A673 (cell line): ENCODE data around the gene ITPRIPL2. TPM values are rescaled to one million over a fixed set of nuclear protein-coding genes. Genes with fewer than 3 reads are reported as not detected.

Source experiments
- BruUV-seq: library from RNA; stranded (reverse); fragments of 400-500 nt; replicated peaks from 2 replicates; lab custom pipeline; 2021; lab: Mats Ljungman, UMichigan
- CTCF ChIA-PET: fragments of 300-600 bp; sonication (Branson Sonifier 250); formaldehyde crosslinking; loops from one replicate; lab custom pipeline; 2022; ENCODE audit warnings: antibody characterized with exemption; lab: Charles Lee
- POLR2A ChIA-PET: fragments of 300-600 bp; sonication (Branson Sonifier 250); formaldehyde crosslinking; loops from one replicate; lab custom pipeline; 2022; ENCODE audit warnings: antibody characterized with exemption; ENCODE audit not compliant: low non-redundant PET; lab: Charles Lee
- DNase-seq: peaks from one replicate; pipeline ENCODE4 v3.0.0-alpha.2; 2015; ENCODE audit warnings: low spot score
- H3K27ac ChIP-seq: fragments of 200-600 bp; sonication (generic); 2 replicates; pipeline ENCODE4 v1.5.1; 2016; ENCODE audit warnings: mixed run types, low read depth, mild to moderate bottlenecking, mixed read lengths, antibody characterized with exemption, low read length; ENCODE audit not compliant: poor library complexity, severe bottlenecking
- H3K27me3 ChIP-seq: fragments of 200-600 bp; sonication (generic); replicated peaks from 2 replicates; pipeline ENCODE4 v1.6.1; 2017; ENCODE audit warnings: mixed run types, low read depth, mild to moderate bottlenecking, mixed read lengths, antibody characterized with exemption, low read length; ENCODE audit not compliant: insufficient read depth, poor library complexity
- H3K36me3 ChIP-seq: fragments of 200-600 bp; sonication (generic); 2 replicates; pipeline ENCODE4 v1.6.1; 2016; ENCODE audit warnings: mixed run types, mild to moderate bottlenecking, mixed read lengths, antibody characterized with exemption, low read length; ENCODE audit not compliant: insufficient read depth, poor library complexity, severe bottlenecking
- H3K4me1 ChIP-seq: fragments of 200-600 bp; sonication (generic); 2 replicates; pipeline ENCODE4 v1.6.1; 2017; ENCODE audit warnings: mixed run types, mild to moderate bottlenecking, mixed read lengths, antibody characterized with exemption, low read length; ENCODE audit not compliant: insufficient read depth, poor library complexity, severe bottlenecking
- H3K4me3 ChIP-seq: fragments of 200-600 bp; sonication (generic); 2 replicates; pipeline ENCODE4 v1.5.1; 2016; ENCODE audit warnings: low read depth, mixed run types, mild to moderate bottlenecking, mixed read lengths, low read length; ENCODE audit not compliant: poor library complexity, severe bottlenecking
- H3K9me3 ChIP-seq: fragments of 200-600 bp; sonication (generic); 2 replicates; pipeline ENCODE4 v1.6.1; 2016; ENCODE audit warnings: mixed run types, low read depth, mild to moderate bottlenecking, mixed read lengths, antibody characterized with exemption, low read length; ENCODE audit not compliant: poor library complexity, severe bottlenecking
- EZH2 ChIP-seq: fragments of 200-600 bp; sonication (generic); IDR thresholded peaks from 2 replicates; pipeline ENCODE4 v1.6.1; 2017; ENCODE audit warnings: borderline replicate concordance, low read depth, mild to moderate bottlenecking, mixed read lengths, antibody characterized with exemption, low read length; ENCODE audit not compliant: poor library complexity, severe bottlenecking
- intact Hi-C: fragments of 100-400 bp; cut with micrococcal nuclease; formaldehyde crosslinking; loops from one replicate; pipeline ENCODE4 v1.10.0; 2022; ENCODE audit not compliant: unreplicated experiment
- total RNA-seq: library from RNA; stranded (reverse); gene quantifications from 2 replicates; pipeline ENCODE4 v1.2.3, GENCODE V29; 2021
- TF ChIP-seq, protein P1 (sequence below): fragments of 300-800, 200-600 bp; sonication (generic); conservative IDR thresholded peaks from 2 replicates; pipeline ENCODE4 v1.5.1; 2017; ENCODE audit warnings: low read depth, mild to moderate bottlenecking, antibody characterized with exemption, low read length, moderate library complexity, mixed read lengths

ITPRIPL2 gene
- total RNA-seq, 1 experiment from 2014 or later, result 20.2 TPM

DNA sequence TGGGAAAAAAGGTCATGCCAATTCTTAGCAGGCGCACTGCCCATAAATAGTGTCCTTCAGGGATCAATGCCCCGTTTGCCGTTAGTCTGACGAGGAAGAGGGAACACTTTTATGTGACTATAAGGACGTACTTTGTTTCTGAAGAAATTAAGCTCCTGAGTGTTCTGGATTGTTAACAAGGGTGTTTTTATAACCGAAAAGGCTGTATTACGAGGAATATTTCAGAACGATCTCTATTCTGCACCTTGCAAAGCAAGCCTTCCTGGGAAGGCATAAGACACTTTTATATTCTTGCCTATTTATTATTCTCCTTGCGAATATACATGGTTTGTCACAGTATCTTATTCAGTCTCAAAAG is 29.8 kb downstream of the ITPRIPL2 start:
- intact Hi-C loops, result loop anchor here (1.0 kb wide), 1 partner anchor 57 kb away; no protein-coding TSS in a partner anchor
- Histone ChIP-seq H3K36me3 (no peaks in the 10 kb centered on the region), H3K4me1 (peaks cover 47% of the 10 kb centered on the region), H3K27ac (no peak overlapping the region), H3K4me3 (no peak overlapping the region), H3K9me3 (no peaks in the 10 kb centered on the region), H3K27me3 (no peaks in the 10 kb centered on the region)
- CTCF ChIA-PET, result no interaction called here
- no TSS peak for BruUV-seq
- DNase-seq, result no peak
- POLR2A ChIA-PET, result no interaction called here
- TF ChIP-seq EZH2, result no peak
- TF ChIP-seq, protein P1, sequence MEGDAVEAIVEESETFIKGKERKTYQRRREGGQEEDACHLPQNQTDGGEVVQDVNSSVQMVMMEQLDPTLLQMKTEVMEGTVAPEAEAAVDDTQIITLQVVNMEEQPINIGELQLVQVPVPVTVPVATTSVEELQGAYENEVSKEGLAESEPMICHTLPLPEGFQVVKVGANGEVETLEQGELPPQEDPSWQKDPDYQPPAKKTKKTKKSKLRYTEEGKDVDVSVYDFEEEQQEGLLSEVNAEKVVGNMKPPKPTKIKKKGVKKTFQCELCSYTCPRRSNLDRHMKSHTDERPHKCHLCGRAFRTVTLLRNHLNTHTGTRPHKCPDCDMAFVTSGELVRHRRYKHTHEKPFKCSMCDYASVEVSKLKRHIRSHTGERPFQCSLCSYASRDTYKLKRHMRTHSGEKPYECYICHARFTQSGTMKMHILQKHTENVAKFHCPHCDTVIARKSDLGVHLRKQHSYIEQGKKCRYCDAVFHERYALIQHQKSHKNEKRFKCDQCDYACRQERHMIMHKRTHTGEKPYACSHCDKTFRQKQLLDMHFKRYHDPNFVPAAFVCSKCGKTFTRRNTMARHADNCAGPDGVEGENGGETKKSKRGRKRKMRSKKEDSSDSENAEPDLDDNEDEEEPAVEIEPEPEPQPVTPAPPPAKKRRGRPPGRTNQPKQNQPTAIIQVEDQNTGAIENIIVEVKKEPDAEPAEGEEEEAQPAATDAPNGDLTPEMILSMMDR, result no peak

DNA sequence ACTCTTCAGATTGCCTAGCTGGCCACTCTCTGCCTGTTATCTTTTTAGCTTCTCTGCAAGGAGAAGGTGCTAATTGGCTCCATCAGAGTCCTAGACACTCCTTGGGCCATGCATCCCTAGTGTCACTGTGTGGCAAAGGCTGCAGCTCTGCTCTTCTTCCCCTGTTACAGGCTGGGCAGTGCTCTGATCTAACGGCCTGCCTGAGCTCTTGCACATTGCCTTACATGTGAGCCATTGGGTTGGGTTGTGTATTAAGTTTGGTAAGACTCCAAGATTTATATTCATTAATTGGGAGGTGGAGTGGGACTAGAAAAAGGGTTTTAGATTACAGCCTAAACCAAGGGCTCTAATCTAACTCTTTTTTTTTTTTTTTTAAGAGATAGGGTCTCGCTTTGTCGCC is 31.2 kb downstream of the ITPRIPL2 start:
- no peaks in the 10 kb centered on the region for H3K36me3 ChIP-seq
- H3K4me3 ChIP-seq, result no peak overlapping the region
- POLR2A ChIA-PET, result no interaction called here
- DNase-seq, result no peak
- TF ChIP-seq EZH2, result no peak
- TF ChIP-seq, protein P1, result no peak
- no peaks in the 10 kb centered on the region for H3K9me3 ChIP-seq
- BruUV-seq, result no TSS peak
- H3K27ac ChIP-seq, result no peak overlapping the region
- CTCF ChIA-PET, result no interaction called here
- H3K27me3 ChIP-seq, result no peaks in the 10 kb centered on the region
- intact Hi-C loops, result no loop called here
- peaks cover 32% of the 10 kb centered on the region for H3K4me1 ChIP-seq

DNA sequence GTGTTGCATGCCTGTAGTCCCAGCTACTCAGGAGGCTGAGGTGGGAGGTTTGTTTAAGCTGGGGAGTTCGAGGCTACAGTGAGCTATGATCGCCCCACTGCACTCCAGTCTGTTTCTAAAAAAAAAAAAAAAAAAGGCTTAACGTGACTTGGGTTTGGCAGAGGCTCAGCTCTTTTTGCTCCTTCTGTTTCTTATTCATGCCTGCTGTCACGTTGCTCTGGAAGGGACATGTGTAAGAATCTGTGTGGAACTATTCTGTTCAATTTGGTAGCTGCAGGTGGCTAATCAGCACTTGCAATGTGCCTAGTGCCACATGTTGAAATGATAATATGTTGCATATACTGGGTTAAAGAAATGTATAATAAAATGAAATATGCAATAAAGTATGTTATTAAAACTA is 33.4 kb downstream of the ITPRIPL2 start:
- no peak for DNase-seq
- H3K4me1 ChIP-seq, result peaks cover 17% of the 10 kb centered on the region
- no peaks in the 10 kb centered on the region for H3K9me3 ChIP-seq
- H3K4me3 ChIP-seq, result no peak overlapping the region
- H3K27ac ChIP-seq, result no peak overlapping the region
- intact Hi-C loops, result no loop called here
- H3K27me3 ChIP-seq, result no peaks in the 10 kb centered on the region
- ChIA-PET POLR2A (interaction anchor here (0.6 kb wide), 1 partner anchor 16 kb away, joined by 3 read pairs; no protein-coding TSS in a partner anchor), CTCF (no interaction called here)
- no TSS peak for BruUV-seq
- TF ChIP-seq EZH2, result no peak
- TF ChIP-seq, protein P1, result no peak
- no peaks in the 10 kb centered on the region for H3K36me3 ChIP-seq
